GM21717 (cell line): ENCODE measurements around the gene SIPA1L3.

Source experiments
- ATAC-seq: cut with Tn5 transposase; IDR thresholded peaks from one replicate; pipeline ENCODE4 v1.9.1; 2021; ENCODE audit warnings: mild to moderate bottlenecking, moderate library complexity; ENCODE audit not compliant: unreplicated experiment

The SIPA1L3 gene

GRCh38 chr19:38172001-38172400 lies 265.0 kb downstream of the SIPA1L3 start:
- no peak for ATAC-seq

GRCh38 chr19:38173291-38174041 lies 266.5 kb downstream of the SIPA1L3 start:
- ATAC-seq = no peak

GRCh38 chr19:38175422-38175821 lies 268.4 kb downstream of the SIPA1L3 start:
- ATAC-seq = no peak

GRCh38 chr19:38180071-38180470 lies 273.1 kb downstream of the SIPA1L3 start:
- ATAC-seq = no peak

- no peak for ATAC-seq
Observed at GRCh38 chr19:38182536-38183210, 275.7 kb downstream of the SIPA1L3 start.

GRCh38 chr19:38183251-38183897 lies 276.4 kb downstream of the SIPA1L3 start:
- no peak for ATAC-seq

- no peak for ATAC-seq
Observed at GRCh38 chr19:38184815-38185214, 277.8 kb downstream of the SIPA1L3 start.

- no peak for ATAC-seq
Observed at GRCh38 chr19:38185562-38185961, 278.6 kb downstream of the SIPA1L3 start.

- ATAC-seq = no peak
Observed at GRCh38 chr19:38190061-38190460, 283.1 kb downstream of the SIPA1L3 start.

- no peak for ATAC-seq
Observed at GRCh38 chr19:38190793-38191192, 283.8 kb downstream of the SIPA1L3 start.

GRCh38 chr19:38191747-38192146 lies 284.7 kb downstream of the SIPA1L3 start:
- no peak for ATAC-seq

GRCh38 chr19:38193445-38193844 lies 286.4 kb downstream of the SIPA1L3 start:
- no peak for ATAC-seq

GRCh38 chr19:38194061-38194701 lies 287.2 kb downstream of the SIPA1L3 start:
- ATAC-seq = no peak

- no peak for ATAC-seq
Observed at GRCh38 chr19:38195237-38195636, 288.2 kb downstream of the SIPA1L3 start.

- no peak for ATAC-seq
Observed at GRCh38 chr19:38196245-38196837, 289.3 kb downstream of the SIPA1L3 start.

GRCh38 chr19:38196948-38197656 lies 290.1 kb downstream of the SIPA1L3 start:
- ATAC-seq = no peak

GRCh38 chr19:38197937-38198704 lies 291.1 kb downstream of the SIPA1L3 start:
- no peak for ATAC-seq

GRCh38 chr19:38199340-38199739 lies 292.3 kb downstream of the SIPA1L3 start:
- ATAC-seq = no peak

GRCh38 chr19:38201731-38202130 lies 294.7 kb downstream of the SIPA1L3 start:
- ATAC-seq = no peak

- ATAC-seq = no peak
Observed at GRCh38 chr19:38202504-38202903, 295.5 kb downstream of the SIPA1L3 start.
